HFFc6 (cell line): ENCODE data around the gene ZBTB7A. TPM values are rescaled to one million over a fixed set of nuclear protein-coding genes. Genes with fewer than 3 reads are reported as not detected.
"Not testable (repeated sequence)": the region's sequence is repeated elsewhere in the genome, so short reads cannot be mapped to it uniquely, and the experiment has no call there.

Experiments used
- DNase-seq: peaks from one replicate; pipeline ENCODE4 v3.0.0-alpha.2; 2018
- H3K27ac Mint-ChIP-seq: 2 replicates; pipeline ENCODE4 v1.8.0; 2020; ENCODE audit warnings: mild to moderate bottlenecking, mixed read lengths
- H3K27me3 Mint-ChIP-seq: 2 replicates; pipeline ENCODE4 v1.8.0; 2021; ENCODE audit warnings: mild to moderate bottlenecking, moderate library complexity, mixed read lengths; ENCODE audit not compliant: insufficient read depth
- H3K36me3 Mint-ChIP-seq: 2 replicates; pipeline ENCODE4 v1.8.0; 2021; ENCODE audit warnings: low read depth, mixed read lengths
- H3K4me1 Mint-ChIP-seq: 2 replicates; pipeline ENCODE4 v1.8.0; 2020; ENCODE audit warnings: low read depth, mixed read lengths
- H3K4me3 Mint-ChIP-seq: 2 replicates; pipeline ENCODE4 v1.8.0; 2020; ENCODE audit warnings: mild to moderate bottlenecking, moderate library complexity, mixed read lengths
- H3K9me3 Mint-ChIP-seq: 2 replicates; pipeline ENCODE4 v1.8.0; 2020; ENCODE audit warnings: mild to moderate bottlenecking, mixed read lengths
- CTCF ChIP-seq: fragments of 200-600 bp; sonication (generic); IDR thresholded peaks from 2 replicates; pipeline ENCODE4 v1.5.0; 2021; ENCODE audit warnings: antibody characterized with exemption, mild to moderate bottlenecking
- total RNA-seq, 6 experiments: library from RNA; stranded (reverse); fragmentation: NEBNext Ultra II Directional; extraction: Animal tissue kit (Norgen Biotek cat#: 25700); gene quantifications; 2 replicates in 1 of 6; 3 replicates in 5 of 6; pipeline ENCODE4 v1.2.3, GENCODE V29; 2021

ZBTB7A gene
- total RNA-seq, 6 experiments from 2014 or later = 40.8 to 47.6 (median 43.6) TPM

DNA sequence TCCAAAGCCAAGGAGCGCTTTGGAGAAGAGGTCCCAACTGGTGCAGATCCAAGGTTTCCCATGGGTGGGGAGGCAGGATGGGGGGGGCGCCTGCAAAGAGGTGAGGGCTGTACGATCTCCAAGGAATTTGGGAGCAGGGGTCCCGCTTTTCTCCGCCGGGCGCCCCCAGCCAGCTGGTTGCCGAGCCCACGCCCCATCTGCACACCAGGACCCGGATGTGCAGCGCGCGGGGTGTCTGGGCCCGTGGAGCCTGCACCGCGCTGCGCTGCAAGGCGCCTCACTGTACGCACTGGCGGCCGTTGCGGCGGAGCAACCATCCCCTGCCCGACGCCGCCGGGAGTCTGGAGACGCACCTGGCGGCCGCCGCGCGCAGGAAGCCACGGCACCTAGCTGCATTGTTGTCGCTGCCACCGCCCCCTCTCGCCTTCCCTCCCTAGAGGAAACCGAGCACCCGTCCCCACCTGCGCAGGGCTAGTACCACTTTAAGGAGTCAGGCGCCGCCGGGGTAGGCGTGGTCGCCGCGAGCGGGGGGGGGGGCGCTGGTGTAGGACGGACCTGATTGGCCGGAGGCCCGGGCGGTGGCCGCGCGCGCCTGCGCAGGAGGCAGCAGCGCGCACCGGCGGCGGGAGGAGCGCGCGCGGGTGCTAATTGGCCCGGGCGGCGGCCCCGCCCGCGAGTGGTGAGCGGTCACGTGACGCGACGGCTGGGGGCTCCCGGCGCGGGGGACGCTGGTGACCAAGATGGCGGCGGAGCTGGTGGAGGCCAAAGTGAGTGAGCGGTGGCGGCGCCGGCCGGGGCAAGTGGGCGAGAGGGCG is 59.5 kb downstream of the ZBTB7A start, which contains the start of gene PIAS4:
Gene PIAS4, plus strand, starts transcription at position 716 of the 815 bp plus-strand sequence. Its CDS starts 25 bp downstream, at position 741.
- H3K27ac Mint-ChIP-seq = peak within 1 kb of the TSS; percentile 10; the same call in 1 of the 2 replicates
- H3K4me3 Mint-ChIP-seq = peak within 1 kb of the TSS; percentile 88
- 0 out of 2 replicates have a peak, but pooled peaks cover 2% of the 10 kb centered on the region for H3K27me3 Mint-ChIP-seq
- peaks cover 19% of the 10 kb centered on the region for H3K4me1 Mint-ChIP-seq
- TF ChIP-seq CTCF = no peak; the same call in 1 of the 2 replicates
- H3K9me3 Mint-ChIP-seq = no peaks in the 10 kb centered on the region
- DNase-seq = peak; percentile 86
- no peaks in the 10 kb centered on the region for H3K36me3 Mint-ChIP-seq

GRCh38 chr19:4005436-4005835 is 61.3 kb downstream of the ZBTB7A start:
- H3K27ac Mint-ChIP-seq, H3K4me3 Mint-ChIP-seq, DNase-seq, H3K27me3 Mint-ChIP-seq, H3K9me3 Mint-ChIP-seq, H3K36me3 Mint-ChIP-seq: not testable (repeated sequence)
- peaks cover 19% of the 10 kb centered on the region for H3K4me1 Mint-ChIP-seq

DNA sequence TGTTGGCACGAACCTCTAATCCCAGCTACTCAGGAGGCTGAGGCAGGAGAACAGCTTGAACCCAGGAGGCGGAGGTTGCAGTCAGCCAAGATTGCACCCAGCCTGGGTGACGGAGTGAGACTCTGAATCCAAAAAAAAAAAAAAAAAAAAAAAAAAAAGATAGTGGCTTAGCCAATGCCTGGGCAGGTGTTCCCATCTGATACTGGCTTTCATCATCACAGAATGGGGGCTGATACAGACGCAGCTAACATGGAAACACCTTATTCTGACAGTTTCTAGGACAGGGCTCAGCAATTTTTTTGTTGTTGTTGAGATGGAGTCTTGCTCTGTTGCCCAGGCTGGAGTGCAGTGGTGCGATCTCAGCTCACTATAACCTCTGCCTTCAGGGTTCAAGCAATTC is 65.9 kb downstream of the ZBTB7A start:
- H3K9me3 Mint-ChIP-seq, H3K36me3 Mint-ChIP-seq, DNase-seq, H3K4me3 Mint-ChIP-seq, H3K27ac Mint-ChIP-seq, H3K27me3 Mint-ChIP-seq, H3K4me1 Mint-ChIP-seq: not testable (repeated sequence)

GRCh38 chr19:3998667-3999412 is 67.9 kb downstream of the ZBTB7A start:
- not testable (repeated sequence) for H3K9me3 Mint-ChIP-seq, H3K27ac Mint-ChIP-seq, H3K27me3 Mint-ChIP-seq, H3K4me1 Mint-ChIP-seq, DNase-seq, H3K4me3 Mint-ChIP-seq, H3K36me3 Mint-ChIP-seq

- H3K9me3 Mint-ChIP-seq = peaks cover 4% of the 10 kb centered on the region
- no peak overlapping the region for H3K4me3 Mint-ChIP-seq
- H3K36me3 Mint-ChIP-seq = no peaks in the 10 kb centered on the region
- H3K4me1 Mint-ChIP-seq = peaks cover 5% of the 10 kb centered on the region
- DNase-seq = no peak
- H3K27ac Mint-ChIP-seq = no peak overlapping the region
- no peak for TF ChIP-seq CTCF
- peaks cover 5% of the 10 kb centered on the region; the same call in 1 of the 2 replicates for H3K27me3 Mint-ChIP-seq
These were observed 71.1 kb downstream of the ZBTB7A start for GRCh38 chr19:3995607-3996006.

Other genes with a start within 250 kb of the ZBTB7A start
- not detected for gene ZFR2, start 197.9 kb downstream of the ZBTB7A start, total RNA-seq
- gene ATCAY, start 186.2 kb downstream of the ZBTB7A start, total RNA-seq = not detected
- gene NMRK2, start 133.8 kb downstream of the ZBTB7A start, total RNA-seq = not detected
- 100 to 1,000 TPM; 116 to 140 (median 128) TPM for gene DAPK3, start 95.8 kb downstream of the ZBTB7A start, total RNA-seq
- gene EEF2, start 81.4 kb downstream of the ZBTB7A start, total RNA-seq = 1,000 to 10,000 TPM; 2,555 to 2,867 (median 2,696) TPM
- gene PIAS4, start 59.2 kb downstream of the ZBTB7A start, total RNA-seq = 10 to 100 TPM; 20.0 to 26.0 (median 23.3) TPM
- 100 to 1,000 TPM; 175 to 209 (median 187) TPM for gene MAP2K2, start 57.2 kb upstream of the ZBTB7A start, total RNA-seq
- not detected for gene CREB3L3, start 86.7 kb upstream of the ZBTB7A start, total RNA-seq
- 10 to 100 TPM; 23.4 to 27.5 (median 25.2) TPM for gene SIRT6, start 115.7 kb upstream of the ZBTB7A start, total RNA-seq
- under 1 TPM; 0.11 to 0.81 (median 0.54) TPM for gene ANKRD24, start 115.8 kb upstream of the ZBTB7A start, total RNA-seq
- gene EBI3, start 162.6 kb upstream of the ZBTB7A start, total RNA-seq = under 1 TPM; 0.17 to 0.61 (median 0.37) TPM
- gene YJU2, start 180.2 kb upstream of the ZBTB7A start, total RNA-seq = 10 to 100 TPM; 12.0 to 17.7 (median 16.1) TPM
- not detected for gene SHD, start 212.4 kb upstream of the ZBTB7A start, total RNA-seq
- gene TMIGD2, start 235.5 kb upstream of the ZBTB7A start, total RNA-seq = not detected
- gene FSD1, start 237.7 kb upstream of the ZBTB7A start, total RNA-seq = 10 to 100 TPM in 5 of 6 experiments, 1 to 10 TPM in 1; 9.2 to 15.2 (median 12.2) TPM